OCI-LY3 (cell line): ENCODE results near the gene WNT11.

ENCODE experiments used
- H2AFZ ChIP-seq: fragments of 200-600, 300-600 bp; shearing (Covaris generic); 2 replicates; pipeline ENCODE4 v1.6.0; 2014; ENCODE audit warnings: antibody characterized with exemption, low read depth, low read length
- H3K27ac ChIP-seq: fragments of 200-600, 300-600 bp; sonication (generic); 2 replicates; pipeline ENCODE4 v1.5.1; 2014; ENCODE audit warnings: mild to moderate bottlenecking, low read length, moderate library complexity, mixed read lengths
- H3K27me3 ChIP-seq: fragments of 200-600, 300-600 bp; sonication (generic); 2 replicates; pipeline ENCODE4 v1.6.1; 2014; ENCODE audit warnings: low read depth, low read length, mixed read lengths
- H3K36me3 ChIP-seq: fragments of 200-600, 300-600 bp; sonication (generic); replicated peaks from 2 replicates; pipeline ENCODE3; 2014; ENCODE audit warnings: low read depth, low read length, mixed read lengths
- H3K4me1 ChIP-seq: fragments of 300-600, 200-600 bp; sonication (generic); 2 replicates; pipeline ENCODE4 v1.6.1; 2014; ENCODE audit warnings: low read length, mixed read lengths
- H3K4me2 ChIP-seq: fragments of 200-600, 300-600 bp; sonication (generic); 2 replicates; pipeline ENCODE4 v1.6.1; 2014; ENCODE audit warnings: low read length, mixed read lengths
- H3K4me3 ChIP-seq: fragments of 300-600, 200-600 bp; sonication (generic); 2 replicates; pipeline ENCODE4 v1.5.1; 2014; ENCODE audit warnings: antibody characterized with exemption, mild to moderate bottlenecking, low read length, moderate library complexity
- H3K79me2 ChIP-seq: fragments of 300-600, 200-600 bp; shearing (Covaris generic); 2 replicates; pipeline ENCODE4 v1.6.1; 2014; ENCODE audit warnings: mild to moderate bottlenecking, low read length, mixed read lengths
- H3K9ac ChIP-seq: fragments of 300-600, 200-600 bp; shearing (Covaris generic); 2 replicates; pipeline ENCODE4 v1.6.0; 2014; ENCODE audit warnings: mild to moderate bottlenecking, low read length, moderate library complexity
- H3K9me3 ChIP-seq: fragments of 200-600, 300-600 bp; shearing (Covaris generic); 2 replicates; pipeline ENCODE4 v1.6.1; 2014; ENCODE audit warnings: low read length, mixed read lengths; ENCODE audit not compliant: insufficient read depth
- H4K20me1 ChIP-seq: fragments of 200-600, 300-600 bp; sonication (generic); 2 replicates; pipeline ENCODE4 v1.6.1; 2016; ENCODE audit warnings: low read length, mixed read lengths; ENCODE audit not compliant: insufficient read depth
- EZH2phosphoT487 ChIP-seq: fragments of 200-600 bp; shearing (Covaris generic); IDR thresholded peaks from 2 replicates; pipeline ENCODE4 v1.6.1; 2018; ENCODE audit warnings: antibody characterized with exemption, mixed run types, low read depth
- TF ChIP-seq, protein P1 (sequence below): fragments of 200-600, 300-600 bp; sonication (generic); IDR thresholded peaks from 2 replicates; pipeline ENCODE4 v1.5.1; 2014; ENCODE audit warnings: antibody characterized with exemption, low read length, low read depth

The WNT11 gene

DNA sequence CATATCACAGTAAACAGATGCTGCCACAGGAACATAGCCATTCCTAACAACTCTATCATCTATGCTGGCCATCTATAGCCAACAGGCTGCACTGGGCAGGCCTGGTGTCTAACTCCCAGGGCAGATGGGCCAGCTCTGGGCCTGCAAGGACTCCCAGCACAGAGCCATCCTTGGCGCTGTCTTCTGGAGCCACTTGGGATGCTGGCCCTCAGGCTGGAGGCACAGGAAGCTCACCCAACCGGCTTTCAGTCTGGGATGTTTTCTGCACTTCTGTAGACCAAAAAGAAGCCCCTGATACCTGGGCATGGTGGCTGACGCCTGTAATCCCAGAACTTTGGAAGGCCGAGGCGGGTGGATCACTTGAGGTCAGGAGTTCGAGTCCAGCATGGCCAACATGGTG is 40.8 kb upstream of the WNT11 start:
- no peaks in the 10 kb centered on the region for H3K4me1 ChIP-seq
- TF ChIP-seq, protein P1, sequence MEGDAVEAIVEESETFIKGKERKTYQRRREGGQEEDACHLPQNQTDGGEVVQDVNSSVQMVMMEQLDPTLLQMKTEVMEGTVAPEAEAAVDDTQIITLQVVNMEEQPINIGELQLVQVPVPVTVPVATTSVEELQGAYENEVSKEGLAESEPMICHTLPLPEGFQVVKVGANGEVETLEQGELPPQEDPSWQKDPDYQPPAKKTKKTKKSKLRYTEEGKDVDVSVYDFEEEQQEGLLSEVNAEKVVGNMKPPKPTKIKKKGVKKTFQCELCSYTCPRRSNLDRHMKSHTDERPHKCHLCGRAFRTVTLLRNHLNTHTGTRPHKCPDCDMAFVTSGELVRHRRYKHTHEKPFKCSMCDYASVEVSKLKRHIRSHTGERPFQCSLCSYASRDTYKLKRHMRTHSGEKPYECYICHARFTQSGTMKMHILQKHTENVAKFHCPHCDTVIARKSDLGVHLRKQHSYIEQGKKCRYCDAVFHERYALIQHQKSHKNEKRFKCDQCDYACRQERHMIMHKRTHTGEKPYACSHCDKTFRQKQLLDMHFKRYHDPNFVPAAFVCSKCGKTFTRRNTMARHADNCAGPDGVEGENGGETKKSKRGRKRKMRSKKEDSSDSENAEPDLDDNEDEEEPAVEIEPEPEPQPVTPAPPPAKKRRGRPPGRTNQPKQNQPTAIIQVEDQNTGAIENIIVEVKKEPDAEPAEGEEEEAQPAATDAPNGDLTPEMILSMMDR, result no peak
- TF ChIP-seq EZH2phosphoT487, result no peak
- peaks cover 8% of the 10 kb centered on the region; the same call in 1 of the 2 replicates for H3K27me3 ChIP-seq
- no peak overlapping the region for H3K9ac ChIP-seq
- no peak overlapping the region for H3K27ac ChIP-seq
- H3K79me2 ChIP-seq, result no peaks in the 10 kb centered on the region
- no peak overlapping the region for H3K4me2 ChIP-seq
- H4K20me1 ChIP-seq, result no peaks in the 10 kb centered on the region
- H3K36me3 ChIP-seq, result no peaks in the 10 kb centered on the region
- H3K4me3 ChIP-seq, result no peak overlapping the region
- H2AFZ ChIP-seq, result no peak overlapping the region
- peaks cover 13% of the 10 kb centered on the region for H3K9me3 ChIP-seq

DNA sequence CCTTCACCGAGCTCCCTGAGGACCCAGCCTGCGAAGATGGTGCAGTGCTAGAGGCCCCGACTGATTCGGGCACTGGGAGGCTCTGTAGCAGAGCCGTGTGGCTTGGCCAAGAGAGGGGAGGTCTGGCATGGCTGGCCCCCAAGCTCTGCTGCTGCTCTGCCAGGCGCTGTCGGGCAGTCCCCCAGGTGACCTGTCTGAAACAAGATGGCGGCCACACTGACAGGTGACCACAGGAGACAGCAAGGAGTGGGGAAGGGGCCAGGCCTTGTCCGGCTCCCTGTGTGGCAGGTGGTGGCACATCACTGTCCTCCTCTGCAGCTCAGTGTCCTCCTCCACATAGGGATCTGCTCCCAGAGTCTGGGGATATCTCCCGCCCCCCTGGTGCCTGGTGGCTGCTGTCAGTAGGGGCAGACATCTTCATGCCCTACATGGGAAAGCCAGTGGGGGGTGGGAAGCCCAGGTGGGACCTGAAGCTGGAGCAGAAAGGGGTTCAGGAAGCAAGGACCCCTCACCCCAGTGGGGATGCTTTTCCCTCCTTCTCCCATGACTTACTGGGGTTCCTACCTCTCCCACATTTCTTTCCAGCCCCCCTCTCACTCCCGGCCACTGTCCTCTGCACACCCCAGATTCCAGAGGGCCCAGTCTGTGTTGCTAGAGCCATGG is 40.1 kb upstream of the WNT11 start:
- H3K9ac ChIP-seq, result no peak overlapping the region
- TF ChIP-seq, protein P1, result no peak
- TF ChIP-seq EZH2phosphoT487, result no peak
- no peaks in the 10 kb centered on the region for H3K4me1 ChIP-seq

DNA sequence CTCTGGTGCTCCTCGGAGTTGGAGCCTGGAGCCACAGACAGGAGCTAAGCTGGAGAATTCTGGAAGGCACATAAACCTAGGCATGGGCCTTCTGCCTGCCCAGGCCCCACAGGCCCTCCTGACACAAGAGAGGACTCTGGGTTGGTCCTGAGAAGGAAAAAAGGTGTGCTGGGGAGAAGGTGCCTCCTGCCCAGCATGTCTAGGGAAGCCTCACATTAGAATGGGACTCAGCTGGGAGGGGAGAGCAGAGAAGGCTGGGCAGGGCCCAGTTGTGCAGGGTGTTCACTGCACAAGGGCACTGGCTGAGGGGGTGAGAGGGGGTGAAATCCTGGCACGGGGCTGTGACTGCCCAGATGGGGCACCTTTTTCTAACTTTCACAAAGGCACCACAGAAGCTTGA is 39.4 kb upstream of the WNT11 start:
- Histone ChIP-seq H3K4me3 (no peak overlapping the region), H3K9me3 (peaks cover 7% of the 10 kb centered on the region), H2AFZ (no peak overlapping the region), H4K20me1 (no peaks in the 10 kb centered on the region), H3K36me3 (no peaks in the 10 kb centered on the region), H3K4me2 (no peak overlapping the region), H3K9ac (no peak overlapping the region), H3K79me2 (no peaks in the 10 kb centered on the region), H3K27me3 (no peaks in the 10 kb centered on the region; the same call in 1 of the 2 replicates), H3K27ac (no peak overlapping the region), H3K4me1 (no peaks in the 10 kb centered on the region)
- TF ChIP-seq EZH2phosphoT487, result no peak
- TF ChIP-seq, protein P1, result no peak

More for the DNA sequence above, 40.1 kb upstream of the WNT11 start:
- H2AFZ ChIP-seq, result no peak overlapping the region
- H3K27ac ChIP-seq, result no peak overlapping the region
- no peaks in the 10 kb centered on the region for H3K79me2 ChIP-seq
- H4K20me1 ChIP-seq, result no peaks in the 10 kb centered on the region
- no peak overlapping the region for H3K4me2 ChIP-seq
- H3K4me3 ChIP-seq, result no peak overlapping the region
- H3K27me3 ChIP-seq, result peaks cover 1% of the 10 kb centered on the region; the same call in 1 of the 2 replicates
- peaks cover 13% of the 10 kb centered on the region for H3K9me3 ChIP-seq
- no peaks in the 10 kb centered on the region for H3K36me3 ChIP-seq

DNA sequence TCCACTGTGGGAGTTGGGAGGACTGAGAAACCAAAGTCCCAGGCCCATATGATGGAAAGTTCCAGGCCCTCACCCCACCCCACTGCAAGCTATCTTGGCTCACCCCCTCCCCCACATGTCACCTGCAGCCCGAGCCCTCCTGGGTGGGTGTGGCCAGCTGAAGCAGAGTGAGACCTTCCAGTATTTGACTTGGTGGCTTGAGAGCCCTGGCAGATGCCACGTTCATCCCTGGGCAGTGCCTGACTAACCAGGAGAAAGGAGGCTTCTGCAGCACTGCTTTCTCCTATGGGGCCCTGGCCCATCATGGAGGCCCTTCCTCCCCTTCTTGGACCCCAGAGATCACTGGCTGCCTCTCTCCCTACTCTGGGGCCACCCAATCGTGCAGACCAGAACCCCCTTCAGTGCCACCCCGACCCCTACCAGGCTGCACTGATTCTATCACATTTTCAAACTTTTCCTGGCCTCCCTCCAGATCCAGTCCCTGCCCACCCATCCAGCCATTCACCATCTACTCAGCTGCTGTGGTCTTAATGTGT is 38.1 kb upstream of the WNT11 start:
- no peaks in the 10 kb centered on the region for H3K79me2 ChIP-seq
- peaks cover 9% of the 10 kb centered on the region for H3K27me3 ChIP-seq
- no peak overlapping the region for H3K4me2 ChIP-seq
- no peak overlapping the region for H3K9ac ChIP-seq
- no peaks in the 10 kb centered on the region for H3K36me3 ChIP-seq
- H3K9me3 ChIP-seq, result no peaks in the 10 kb centered on the region
- H3K4me3 ChIP-seq, result no peak overlapping the region
- no peaks in the 10 kb centered on the region for H3K4me1 ChIP-seq
- H4K20me1 ChIP-seq, result no peaks in the 10 kb centered on the region
- TF ChIP-seq EZH2phosphoT487, result no peak
- TF ChIP-seq, protein P1, result no peak
- no peak overlapping the region for H3K27ac ChIP-seq
- H2AFZ ChIP-seq, result no peak overlapping the region
